Measurements from ENCODE around the gene IRF8.

IRF8 gene

GRCh38 chr16:85915125-85915845, 16.3 kb downstream of the IRF8 start:
- no peak for DNase-seq

DNA sequence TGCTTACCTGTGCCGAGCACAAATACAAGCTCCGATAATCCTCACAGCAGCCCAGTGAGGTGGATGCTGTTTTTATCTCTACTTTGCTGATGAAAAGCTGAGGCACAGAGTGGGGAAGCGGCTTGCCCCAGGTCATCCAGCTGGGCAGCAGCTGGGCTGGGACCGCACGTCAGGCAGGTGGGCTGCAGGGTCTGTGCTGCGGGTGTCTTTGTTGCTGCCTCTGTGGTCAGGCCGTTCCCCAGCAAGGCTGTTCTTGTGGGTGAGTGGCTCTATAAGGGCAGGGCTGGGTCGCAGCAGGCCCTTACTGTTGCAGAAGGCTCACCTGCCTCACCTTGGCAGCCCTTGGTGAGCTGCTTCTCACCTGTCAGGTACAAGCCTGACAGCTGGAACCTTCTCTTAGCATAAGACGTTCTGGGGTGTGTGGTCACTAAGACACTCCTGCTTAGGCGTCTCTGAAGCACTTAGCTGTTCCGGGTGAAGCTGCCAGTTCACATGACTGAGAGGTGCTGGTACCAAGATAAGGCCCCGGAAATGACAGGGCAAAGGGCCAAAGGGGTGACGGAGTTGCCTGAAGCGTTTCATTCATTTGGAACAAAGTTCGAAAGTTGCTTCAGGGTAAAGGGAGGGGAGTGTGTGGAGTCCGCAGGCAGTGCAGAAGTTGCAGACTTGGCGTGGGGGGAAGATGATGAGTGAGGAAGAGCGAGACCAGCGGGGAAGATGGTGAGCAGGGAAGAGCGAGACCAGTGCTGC, 17.4 kb downstream of the IRF8 start:
- DNase-seq = no peak

DNA sequence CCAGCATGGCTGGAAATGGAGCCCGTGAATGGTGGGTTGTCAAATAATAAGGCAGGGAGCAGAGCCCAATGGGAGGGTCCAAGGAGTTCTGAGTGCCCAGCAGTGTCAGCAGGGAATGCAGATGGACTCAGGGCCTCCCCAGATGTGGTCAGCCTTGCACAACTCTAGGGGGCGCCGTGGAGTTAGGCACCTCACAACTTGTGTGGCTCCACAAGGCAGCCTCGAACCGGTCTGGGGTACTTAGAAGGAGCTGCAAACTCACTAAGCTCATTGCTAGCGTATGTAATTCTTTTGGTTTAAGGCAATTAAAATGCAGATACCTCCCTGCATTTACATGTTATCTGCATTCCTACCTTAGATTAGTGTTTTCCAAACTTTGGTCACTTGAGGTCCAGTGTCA, 18.1 kb downstream of the IRF8 start:
- DNase-seq = no peak

GRCh38 chr16:85917959-85918358, 19.0 kb downstream of the IRF8 start:
- DNase-seq = no peak

DNA sequence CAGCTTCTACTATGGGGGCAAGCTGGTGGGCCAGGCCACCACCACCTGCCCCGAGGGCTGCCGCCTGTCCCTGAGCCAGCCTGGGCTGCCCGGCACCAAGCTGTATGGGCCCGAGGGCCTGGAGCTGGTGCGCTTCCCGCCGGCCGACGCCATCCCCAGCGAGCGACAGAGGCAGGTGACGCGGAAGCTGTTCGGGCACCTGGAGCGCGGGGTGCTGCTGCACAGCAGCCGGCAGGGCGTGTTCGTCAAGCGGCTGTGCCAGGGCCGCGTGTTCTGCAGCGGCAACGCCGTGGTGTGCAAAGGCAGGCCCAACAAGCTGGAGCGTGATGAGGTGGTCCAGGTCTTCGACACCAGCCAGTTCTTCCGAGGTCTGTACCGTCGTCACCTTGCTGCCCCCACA, 19.5 kb downstream of the IRF8 start:
- DNase-seq = no peak

- no peak for DNase-seq
These were observed 20.6 kb downstream of the IRF8 start for GRCh38 chr16:85919271-85920267.

DNA sequence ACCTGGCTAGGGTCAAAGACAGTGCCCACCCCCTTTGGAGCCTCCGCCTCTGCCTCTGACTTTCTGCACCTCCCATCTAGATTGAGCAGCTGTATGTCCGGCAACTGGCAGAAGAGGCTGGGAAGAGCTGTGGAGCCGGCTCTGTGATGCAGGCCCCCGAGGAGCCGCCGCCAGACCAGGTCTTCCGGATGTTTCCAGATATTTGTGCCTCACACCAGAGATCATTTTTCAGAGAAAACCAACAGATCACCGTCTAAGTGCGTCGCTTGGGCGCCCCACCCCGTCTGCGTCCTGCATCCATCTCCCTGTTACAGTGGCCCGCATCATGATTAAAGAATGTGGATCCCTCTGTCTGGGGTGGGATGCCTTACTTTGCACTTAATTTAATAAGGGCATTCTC, 22.1 kb downstream of the IRF8 start:
- DNase-seq = no peak

GRCh38 chr16:85923153-85924021, 24.4 kb downstream of the IRF8 start:
- DNase-seq = no peak

DNA sequence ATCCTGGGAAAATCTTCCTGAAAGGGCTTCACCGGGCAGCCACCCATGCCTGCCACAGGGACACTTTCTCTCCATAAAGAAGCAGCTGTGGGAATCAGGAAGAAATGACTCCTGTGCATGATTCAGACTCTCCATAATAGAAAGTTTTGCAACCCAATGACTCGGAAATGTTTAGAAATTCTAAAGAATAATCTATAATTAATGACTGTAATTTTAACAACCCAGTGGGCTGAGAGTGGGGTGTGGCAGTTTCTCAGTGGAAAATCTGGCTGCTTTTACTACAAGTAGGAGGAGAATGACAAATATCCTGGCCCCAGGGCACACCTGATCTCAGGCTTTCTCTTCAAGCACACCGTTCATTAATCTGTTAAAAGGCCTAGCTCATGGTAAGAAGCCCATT, 25.7 kb downstream of the IRF8 start:
- DNase-seq = peak; percentile 40

DNA sequence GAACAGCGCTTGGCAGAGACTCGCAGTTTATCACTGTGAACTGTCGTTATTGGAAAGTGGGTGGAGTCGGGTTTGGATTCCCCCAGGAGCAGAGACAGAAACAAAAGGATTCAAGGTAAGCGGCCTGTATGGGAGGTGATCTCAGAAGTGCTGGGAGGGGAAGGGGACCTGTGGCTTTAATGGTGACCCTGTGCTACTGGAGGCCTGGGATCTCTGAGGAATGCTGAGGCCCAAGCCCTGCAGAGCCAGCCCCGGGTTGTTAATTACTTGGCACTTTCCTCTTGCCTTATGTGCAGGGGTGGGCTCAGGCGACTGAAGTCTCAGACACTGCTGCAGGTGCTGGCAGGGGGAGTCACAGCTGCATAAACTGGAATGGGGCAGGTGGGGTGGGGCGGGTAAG, 27.4 kb downstream of the IRF8 start:
- DNase-seq = no peak

DNA sequence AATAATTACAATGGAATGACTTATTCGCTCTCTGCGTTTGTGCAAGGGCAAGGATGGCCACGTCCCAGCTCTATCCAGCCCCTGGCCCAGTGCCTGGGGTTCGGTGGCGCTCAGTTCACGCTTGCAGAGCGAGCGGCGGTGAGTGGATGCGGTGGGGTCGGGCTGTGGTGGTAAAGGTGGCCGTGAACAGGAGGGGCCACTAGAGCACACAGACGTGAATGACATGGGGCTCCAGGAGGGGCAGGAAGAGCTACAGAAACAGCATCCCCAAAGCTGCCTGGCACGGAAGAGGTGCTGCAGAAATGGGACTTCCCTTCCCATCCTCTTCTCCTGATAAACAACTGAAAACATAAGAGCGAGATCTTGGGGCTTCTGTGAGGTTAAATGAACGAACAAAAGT, 28.4 kb downstream of the IRF8 start:
- no peak for DNase-seq

DNA sequence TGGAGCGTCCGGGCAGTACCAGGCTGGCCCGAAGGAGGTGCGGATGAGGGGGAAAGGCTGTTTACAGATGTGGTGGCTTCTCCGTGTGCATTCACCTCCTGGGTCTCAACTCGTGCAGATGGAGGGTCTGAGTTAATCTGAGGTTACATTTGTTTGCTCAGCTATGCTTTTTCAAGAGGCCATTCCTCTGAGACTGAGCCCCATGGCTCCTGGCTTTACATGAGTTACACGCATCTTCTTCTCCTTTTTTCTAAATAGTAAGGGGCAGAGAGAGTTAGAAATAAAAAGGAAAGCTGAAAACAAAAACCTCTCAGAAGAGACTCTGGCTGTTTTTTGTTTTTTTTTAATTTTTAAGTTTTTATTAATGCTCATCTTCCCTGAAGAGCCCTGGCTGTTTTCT, 29.0 kb downstream of the IRF8 start:
- no peak for DNase-seq

GRCh38 chr16:85928401-85928820, 29.4 kb downstream of the IRF8 start:
- no peak for DNase-seq

GRCh38 chr16:85929259-85929721, 30.3 kb downstream of the IRF8 start:
- DNase-seq = no peak

- no peak for DNase-seq
These were observed 31.3 kb downstream of the IRF8 start for GRCh38 chr16:85930301-85930700.

- DNase-seq = no peak
These were observed 32.8 kb downstream of the IRF8 start for GRCh38 chr16:85931596-85932402.

- DNase-seq = no peak
These were observed 35.2 kb downstream of the IRF8 start for GRCh38 chr16:85934210-85934609.

DNA sequence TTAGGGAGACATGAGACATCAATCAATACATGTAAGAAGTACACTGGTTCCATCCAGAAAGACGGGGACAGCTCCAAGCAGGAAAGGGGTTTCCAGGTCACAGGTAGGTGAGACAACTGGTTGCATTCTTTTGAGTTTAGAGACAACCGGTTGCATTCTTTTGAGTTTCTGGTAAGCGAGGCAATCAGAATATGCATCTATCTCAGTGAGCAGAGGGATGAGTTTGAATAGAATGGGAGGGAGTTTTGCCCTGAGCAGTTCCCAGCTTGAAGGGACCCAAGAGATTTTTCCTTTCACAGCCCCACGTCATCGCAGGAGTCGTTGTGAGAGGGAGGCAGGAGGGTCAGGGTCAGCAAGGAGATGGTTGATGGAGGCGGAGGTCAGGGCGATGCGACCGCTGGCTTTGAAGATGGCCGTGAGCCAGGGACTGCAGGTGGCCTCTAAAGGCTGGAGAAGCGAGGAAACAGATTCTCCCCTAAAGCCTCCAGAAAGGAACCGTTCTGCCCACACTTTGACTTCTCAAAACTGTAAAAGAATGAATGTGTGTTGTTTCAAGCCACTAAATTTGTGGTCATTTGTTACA, 36.5 kb downstream of the IRF8 start:
- DNase-seq = no peak

DNA sequence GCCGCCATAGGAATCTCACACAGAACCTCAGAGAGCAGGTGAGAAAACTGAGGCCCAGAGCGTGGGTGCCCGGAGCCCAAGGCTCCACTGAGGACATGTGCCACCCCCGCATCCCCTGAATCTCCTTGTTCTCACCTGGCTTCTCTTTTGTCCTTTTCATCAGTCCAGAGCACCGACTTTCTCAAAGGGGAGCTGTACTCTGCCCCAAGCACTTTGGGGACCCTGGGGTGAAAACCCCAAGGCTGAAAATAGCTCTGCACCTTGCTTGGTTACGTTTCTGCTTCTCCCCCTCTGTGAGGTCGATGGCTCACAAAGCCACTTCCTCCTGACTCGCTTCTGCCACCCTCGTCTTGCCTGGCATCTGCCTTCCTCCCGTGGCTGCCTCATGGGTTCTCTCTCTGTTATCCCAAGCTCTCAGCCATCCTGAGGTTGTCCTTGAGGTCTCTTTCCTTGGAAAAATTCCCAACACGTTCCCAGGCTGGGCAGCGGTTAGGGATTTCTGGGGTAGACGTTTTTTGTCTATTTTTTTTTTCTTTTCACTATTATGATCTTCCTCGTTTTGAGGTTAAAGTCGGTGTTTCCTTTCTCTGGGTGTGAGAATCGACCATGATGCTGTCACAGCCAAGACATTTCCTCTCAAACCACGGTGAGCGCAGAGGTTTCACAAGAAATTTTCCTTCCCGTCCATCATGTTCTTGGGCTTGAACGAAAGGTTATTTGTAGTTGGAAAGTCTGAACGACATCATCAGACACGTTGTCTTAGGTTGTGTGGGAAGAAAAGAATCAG, 37.2 kb downstream of the IRF8 start:
- peak; percentile 67 for DNase-seq

DNA sequence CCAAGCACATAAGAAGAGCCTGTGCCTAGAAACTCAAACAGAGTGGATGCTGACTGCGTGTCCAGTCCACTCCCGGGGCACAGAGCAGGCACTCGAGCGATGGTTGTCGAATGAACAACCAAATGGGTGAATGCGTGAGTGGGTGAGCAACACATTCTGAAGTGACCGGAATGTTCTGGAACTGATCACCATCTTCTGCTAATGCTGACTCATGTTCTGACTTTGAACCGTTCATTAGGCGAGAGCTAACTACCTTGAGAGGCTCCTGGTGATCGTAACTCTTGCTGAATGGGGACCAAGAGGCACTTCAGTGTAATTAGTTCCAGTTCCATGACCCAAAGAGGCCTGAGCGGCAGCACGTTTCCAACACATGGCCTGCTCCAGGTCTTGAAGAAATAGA, 37.9 kb downstream of the IRF8 start:
- DNase-seq = no peak

Measured in stimulated activated CD4-positive, alpha-beta T cell treated with anti-CD3 and anti-CD28 coated beads, Interleukin-4, amount 100 ng/mL, for 1 hour (primary cell).